GM12891 (cell line): ENCODE data around the gene BLCAP.
"Not testable (repeated sequence)": the region's sequence is repeated elsewhere in the genome, so short reads cannot be mapped to it uniquely, and the experiment has no call there.

Experiments
- DNase-seq: peaks from one replicate; pipeline ENCODE4 v3.0.0; 2011; ENCODE audit warnings: low spot score; ENCODE audit not compliant: insufficient read length
- FAIRE-seq: peaks from 2 replicates; lab custom pipeline; 2011; peaks lifted over from hg19 to GRCh38; lab: Jason Lieb, UNC
- PAX5 ChIP-seq: IDR thresholded peaks from 2 replicates; pipeline ENCODE4 v1.6.1; 2011; ENCODE audit warnings: low read length, moderate library complexity, mild to moderate bottlenecking; ENCODE audit not compliant: insufficient read depth, severe bottlenecking
- POLR2A ChIP-seq: IDR thresholded peaks from 2 replicates; pipeline ENCODE4 v1.6.1; 2011; ENCODE audit warnings: low read depth, low read length, control low read depth
- POLR2AphosphoS5 ChIP-seq: IDR thresholded peaks from 2 replicates; pipeline ENCODE4 v1.6.1; 2011; ENCODE audit warnings: low read depth, low read length, control low read depth
- POU2F2 ChIP-seq: IDR thresholded peaks from 2 replicates; pipeline ENCODE4 v1.6.1; 2011; ENCODE audit warnings: low read depth, mild to moderate bottlenecking, control low read depth, low read length, moderate library complexity
- SPI1 ChIP-seq: IDR thresholded peaks from 2 replicates; pipeline ENCODE4 v1.6.1; 2011; ENCODE audit warnings: low read depth, low read length, control low read depth
- TAF1 ChIP-seq: IDR thresholded peaks from 2 replicates; pipeline ENCODE4 v1.6.1; 2011; ENCODE audit warnings: low read depth, low read length, control low read depth

Gene BLCAP

DNA sequence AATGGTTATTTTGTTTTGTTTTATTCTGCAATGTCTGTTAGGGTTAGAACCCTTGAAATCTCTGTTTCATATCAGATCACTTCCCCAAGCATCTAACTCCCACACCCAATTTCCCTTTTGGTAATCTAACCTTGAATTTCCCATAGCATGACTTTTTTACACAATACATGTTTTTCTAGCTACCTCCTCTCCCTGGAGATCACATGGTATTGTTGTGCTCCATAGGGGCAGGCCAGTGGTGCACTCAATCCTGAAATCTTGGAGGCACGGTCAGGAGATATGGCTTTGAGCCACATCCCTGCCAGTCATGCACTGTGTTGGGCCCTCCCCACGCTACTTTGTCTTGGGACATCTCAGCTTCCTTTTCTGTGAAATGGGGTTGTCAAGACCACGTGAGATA lies 43.3 kb downstream of the BLCAP start:
- no peak for FAIRE-seq
- TF ChIP-seq POLR2AphosphoS5 (no peak), PAX5 (no peak), TAF1 (no peak), POU2F2 (no peak), POLR2A (no peak), SPI1 (no peak)
- DNase-seq = no peak

- no peak for FAIRE-seq
- DNase-seq = no peak
- TF ChIP-seq POLR2A = no peak
- TF ChIP-seq POLR2AphosphoS5 = no peak
- no peak for TF ChIP-seq TAF1
- no peak for TF ChIP-seq SPI1
- no peak for TF ChIP-seq PAX5
- TF ChIP-seq POU2F2 = no peak
Observed at GRCh38 chr20:37481610-37482009, 46.1 kb downstream of the BLCAP start.

DNA sequence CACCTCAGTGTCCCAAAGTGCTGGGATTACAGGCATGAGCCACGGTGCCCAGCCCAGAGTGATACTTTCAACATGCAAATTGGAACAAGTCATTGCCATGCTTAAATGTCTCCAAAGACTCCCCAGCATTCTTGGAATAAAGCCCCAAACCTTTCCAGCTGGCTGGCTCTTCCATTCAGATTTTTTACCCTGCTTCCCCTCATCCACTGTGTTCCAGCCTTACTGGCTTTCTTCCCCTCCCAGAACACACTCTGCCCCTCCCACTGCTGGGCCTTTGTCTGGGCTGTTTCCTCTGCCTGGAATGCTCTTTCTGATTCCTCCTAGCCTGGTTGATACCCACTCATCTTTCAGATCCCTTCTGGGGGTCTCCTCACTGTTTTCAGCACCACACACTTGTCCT lies 46.8 kb downstream of the BLCAP start:
- TF ChIP-seq POLR2A = no peak
- no peak for TF ChIP-seq POLR2AphosphoS5
- no peak for TF ChIP-seq TAF1
- no peak for TF ChIP-seq PAX5
- DNase-seq = no peak
- FAIRE-seq = no peak

GRCh38 chr20:37479925-37480691 lies 47.6 kb downstream of the BLCAP start:
- DNase-seq (no peak), FAIRE-seq (no peak)
- TF ChIP-seq POLR2AphosphoS5 (no peak), TAF1 (no peak), POU2F2 (no peak), SPI1 (no peak), POLR2A (no peak), PAX5 (no peak)

DNA sequence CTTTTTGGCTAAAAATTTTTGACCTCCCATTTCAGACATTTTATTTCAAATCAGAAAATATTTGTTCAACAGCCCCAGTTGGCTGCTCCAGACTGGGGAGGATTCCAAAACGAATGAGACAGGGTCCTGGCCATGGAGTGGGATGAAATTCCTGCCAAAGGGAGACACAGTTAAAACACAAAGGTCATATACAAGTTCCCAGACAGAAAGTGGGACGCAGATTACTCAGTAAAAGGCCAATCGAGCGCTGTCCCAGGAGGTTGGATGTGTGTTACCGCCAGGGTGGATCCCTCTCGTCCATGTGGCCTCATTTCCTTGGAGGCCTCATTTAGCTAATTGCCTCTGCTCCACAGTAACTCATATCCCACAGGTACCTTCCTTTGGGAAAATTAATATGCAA lies 48.4 kb downstream of the BLCAP start:
- TF ChIP-seq SPI1 (no peak), POU2F2 (no peak), PAX5 (no peak)
- DNase-seq (no peak), FAIRE-seq (no peak)

DNA sequence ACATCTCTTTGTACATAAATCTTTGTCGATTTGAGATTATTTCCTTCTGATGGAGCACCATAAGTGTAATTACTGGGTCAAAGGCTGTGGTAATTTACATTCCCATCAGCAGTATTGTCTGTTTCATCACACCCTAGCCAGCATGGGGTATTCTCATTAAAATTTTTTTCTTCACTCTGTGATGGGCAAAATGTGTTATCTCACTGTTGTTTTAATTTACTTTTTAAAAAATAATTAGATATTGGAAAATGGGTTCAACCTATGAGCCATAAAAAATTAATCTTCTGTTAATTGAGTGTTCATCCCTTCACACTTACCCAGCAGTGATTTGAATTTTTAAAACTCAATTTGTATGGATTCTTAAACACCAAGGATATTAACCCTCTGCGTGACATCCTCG lies 50.6 kb downstream of the BLCAP start:
- DNase-seq (no peak), FAIRE-seq (no peak)
- TF ChIP-seq SPI1 = no peak
- TF ChIP-seq PAX5 = no peak
- TF ChIP-seq POU2F2 = no peak
- no peak for TF ChIP-seq TAF1
- no peak for TF ChIP-seq POLR2A
- TF ChIP-seq POLR2AphosphoS5 = no peak

DNA sequence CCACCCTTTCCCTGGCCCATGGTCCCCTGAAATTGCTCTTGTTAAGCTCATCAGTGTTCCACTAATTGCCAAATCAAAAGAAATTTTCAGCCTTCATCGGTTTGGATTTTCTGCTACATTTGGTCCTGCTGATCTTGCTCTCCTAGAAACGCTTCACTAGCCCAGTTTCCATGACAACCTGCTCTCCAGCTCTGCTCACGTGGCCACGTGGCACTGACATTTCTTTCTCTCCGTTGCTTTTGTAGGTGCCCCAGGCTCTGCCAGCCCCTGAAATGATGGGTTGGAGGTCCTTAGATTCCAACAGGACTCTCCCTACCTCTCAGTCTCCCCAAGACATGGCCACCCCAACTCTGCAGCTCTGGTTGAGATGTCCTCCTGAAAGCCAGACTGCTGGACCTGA lies 52.4 kb downstream of the BLCAP start:
- TF ChIP-seq SPI1 (no peak), PAX5 (no peak), POLR2AphosphoS5 (no peak), POLR2A (no peak), POU2F2 (no peak), TAF1 (no peak)
- DNase-seq = no peak
- FAIRE-seq = no peak

- TF ChIP-seq SPI1 (no peak), TAF1 (no peak), POLR2A (no peak), POLR2AphosphoS5 (no peak), POU2F2 (no peak), PAX5 (no peak)
- no peak for DNase-seq
- no peak for FAIRE-seq
Observed at GRCh38 chr20:37474386-37474785, 53.3 kb downstream of the BLCAP start.

- FAIRE-seq (no peak), DNase-seq (no peak)
- TF ChIP-seq POU2F2 (no peak), TAF1 (no peak), POLR2A (no peak), PAX5 (no peak), SPI1 (no peak)
Observed at GRCh38 chr20:37473249-37474000, 54.3 kb downstream of the BLCAP start.

GRCh38 chr20:37472435-37472834 lies 55.2 kb downstream of the BLCAP start:
- not testable (repeated sequence) for FAIRE-seq, DNase-seq

DNA sequence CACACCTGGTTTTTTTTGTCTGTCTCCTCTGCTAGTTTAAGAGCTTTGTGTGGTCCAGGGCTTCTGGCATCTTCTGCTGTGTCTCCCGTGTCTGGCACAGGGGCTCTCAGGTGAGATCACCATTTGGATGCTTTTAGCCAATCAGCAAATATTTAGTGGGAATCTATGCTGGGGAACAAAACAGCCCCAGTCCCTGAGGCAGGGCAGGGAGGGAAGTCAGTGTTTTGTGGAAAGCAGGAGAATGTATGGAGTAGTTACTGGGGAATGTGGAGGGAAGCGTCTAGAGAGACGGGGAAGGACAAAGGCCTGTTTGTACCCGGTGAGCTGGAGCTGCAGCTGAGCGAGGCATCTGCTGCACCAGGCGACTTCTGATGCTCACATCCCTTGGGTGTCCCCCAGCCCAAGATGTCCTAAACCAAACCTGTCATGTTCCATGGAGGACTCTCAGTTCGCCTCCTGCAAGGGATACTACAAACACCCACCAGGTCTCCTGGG lies 55.9 kb downstream of the BLCAP start:
- TF ChIP-seq POLR2A (no peak), TAF1 (no peak), SPI1 (no peak), PAX5 (no peak), POLR2AphosphoS5 (no peak), POU2F2 (no peak)
- FAIRE-seq = no peak
- no peak for DNase-seq

- FAIRE-seq = not testable (repeated sequence)
Observed at GRCh38 chr20:37470190-37470589, 57.5 kb downstream of the BLCAP start.

More at GRCh38 chr20:37470190-37470589, 57.5 kb downstream of the BLCAP start:
- DNase-seq = not testable (repeated sequence)
